GM12872 (cell line): ENCODE results near the gene CTRL.

Source experiments
- TF ChIP-seq, protein P1 (sequence below): IDR thresholded peaks from 3 replicates; pipeline ENCODE4 v1.5.1; 2011; ENCODE audit warnings: low read depth, mild to moderate bottlenecking, low read length, moderate library complexity; ENCODE audit not compliant: insufficient read depth

The CTRL gene

DNA sequence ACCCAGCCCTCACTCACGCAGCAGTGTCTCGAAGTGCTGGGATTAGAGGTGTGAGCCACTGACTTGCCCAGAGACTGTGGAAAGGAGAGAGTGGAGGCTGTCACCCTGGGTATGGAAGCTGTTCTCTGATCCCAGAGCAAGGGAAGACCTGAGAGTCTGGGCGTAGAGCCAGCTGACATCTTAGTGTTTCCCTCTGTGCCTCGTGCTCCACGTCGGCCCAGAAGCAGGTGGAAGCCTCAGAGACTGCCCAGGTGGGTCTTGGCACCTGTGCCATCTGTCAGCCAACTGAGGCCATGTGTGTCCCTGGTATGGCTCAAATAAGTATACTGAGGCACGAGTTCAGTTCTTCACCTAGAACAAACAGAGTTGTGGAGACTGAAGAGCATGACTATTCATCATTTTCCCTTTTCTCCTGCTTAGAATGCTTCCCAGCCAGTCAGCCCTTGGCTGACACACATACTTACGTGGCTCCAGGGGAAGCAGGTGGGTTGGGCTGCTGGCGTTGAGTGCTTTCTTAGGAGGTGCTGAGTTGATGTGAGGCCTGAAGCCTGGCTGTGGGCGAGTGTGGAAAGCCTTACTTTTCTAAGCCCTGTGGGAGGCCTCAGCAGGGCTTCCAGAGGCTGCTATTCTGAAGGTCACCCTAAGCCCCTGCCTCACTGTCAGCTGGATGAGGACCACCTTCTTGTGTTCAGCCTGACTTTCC is 8.1 kb downstream of the CTRL start:
- TF ChIP-seq, protein P1, sequence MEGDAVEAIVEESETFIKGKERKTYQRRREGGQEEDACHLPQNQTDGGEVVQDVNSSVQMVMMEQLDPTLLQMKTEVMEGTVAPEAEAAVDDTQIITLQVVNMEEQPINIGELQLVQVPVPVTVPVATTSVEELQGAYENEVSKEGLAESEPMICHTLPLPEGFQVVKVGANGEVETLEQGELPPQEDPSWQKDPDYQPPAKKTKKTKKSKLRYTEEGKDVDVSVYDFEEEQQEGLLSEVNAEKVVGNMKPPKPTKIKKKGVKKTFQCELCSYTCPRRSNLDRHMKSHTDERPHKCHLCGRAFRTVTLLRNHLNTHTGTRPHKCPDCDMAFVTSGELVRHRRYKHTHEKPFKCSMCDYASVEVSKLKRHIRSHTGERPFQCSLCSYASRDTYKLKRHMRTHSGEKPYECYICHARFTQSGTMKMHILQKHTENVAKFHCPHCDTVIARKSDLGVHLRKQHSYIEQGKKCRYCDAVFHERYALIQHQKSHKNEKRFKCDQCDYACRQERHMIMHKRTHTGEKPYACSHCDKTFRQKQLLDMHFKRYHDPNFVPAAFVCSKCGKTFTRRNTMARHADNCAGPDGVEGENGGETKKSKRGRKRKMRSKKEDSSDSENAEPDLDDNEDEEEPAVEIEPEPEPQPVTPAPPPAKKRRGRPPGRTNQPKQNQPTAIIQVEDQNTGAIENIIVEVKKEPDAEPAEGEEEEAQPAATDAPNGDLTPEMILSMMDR, result no peak

DNA sequence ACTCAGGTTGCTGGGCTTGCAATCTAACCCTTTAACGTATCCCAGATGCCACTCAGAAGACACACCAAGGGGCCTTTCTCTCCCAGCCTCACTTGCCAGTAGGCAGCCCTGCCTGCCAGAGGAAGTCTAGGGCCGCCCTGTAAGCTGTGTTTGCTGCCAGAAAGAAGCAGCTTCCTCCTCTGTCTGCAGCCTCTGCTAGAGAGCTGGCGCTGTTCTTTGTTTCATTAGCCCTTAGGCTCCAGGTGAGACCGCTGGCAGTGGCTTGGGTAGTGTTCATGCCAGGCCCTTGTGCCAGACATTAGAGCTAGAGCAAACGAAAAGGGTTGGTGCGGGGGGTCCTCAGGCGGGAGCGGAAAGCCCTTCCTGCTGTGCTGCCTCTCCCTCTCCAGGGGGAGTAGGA is 8.9 kb downstream of the CTRL start:
- TF ChIP-seq, protein P1, result no peak

DNA sequence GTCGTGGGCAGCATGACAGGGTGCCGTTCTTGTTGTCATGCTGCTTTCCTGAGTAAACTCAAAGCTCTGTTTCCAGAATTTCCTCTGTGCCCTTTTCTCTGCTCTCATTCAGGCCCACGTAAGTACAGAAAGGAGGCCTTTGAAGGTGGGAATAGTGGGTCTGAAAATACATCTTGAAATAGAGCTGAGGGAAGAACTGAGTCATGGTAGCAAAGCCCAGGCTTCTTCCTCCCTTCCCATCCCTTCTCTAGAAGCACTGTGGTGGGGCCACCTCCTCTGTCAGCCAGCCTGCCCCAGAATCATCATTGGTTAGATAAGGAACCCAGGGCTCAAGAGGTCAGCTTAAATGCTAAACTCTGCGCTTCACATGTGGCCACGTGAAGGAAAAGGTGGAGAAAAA is 9.4 kb downstream of the CTRL start:
- TF ChIP-seq, protein P1, result no peak

DNA sequence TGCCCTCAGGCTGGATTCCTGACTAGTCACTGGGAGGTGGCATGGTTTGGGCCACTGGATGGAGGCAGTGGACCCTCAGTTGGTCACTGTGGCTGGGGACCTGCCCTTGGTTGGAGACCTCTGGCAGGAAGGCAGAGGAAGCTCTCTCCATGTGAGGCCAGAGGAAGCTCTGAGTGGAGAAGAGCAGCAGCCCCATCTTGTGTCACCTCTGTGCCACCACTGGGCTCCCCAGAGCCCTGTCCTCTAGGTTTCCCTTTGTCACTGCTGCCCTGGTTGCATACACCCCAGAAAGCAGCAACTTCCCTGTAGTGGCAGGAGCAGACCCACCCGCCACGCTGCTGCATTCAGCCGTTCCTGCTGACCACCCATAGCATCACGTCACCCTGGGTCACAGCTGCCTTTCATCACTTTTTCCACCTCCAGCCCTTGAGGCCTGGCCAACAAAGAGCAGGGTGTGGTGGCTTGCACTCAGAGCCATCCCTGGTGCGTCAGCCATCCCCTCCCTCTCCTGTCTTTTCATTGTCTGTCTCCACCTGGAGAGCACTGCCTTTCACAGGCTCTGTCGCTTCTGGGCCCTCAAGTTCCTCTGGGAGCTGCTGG is 11.9 kb downstream of the CTRL start:
- TF ChIP-seq, protein P1, result 0 out of 3 replicates have a peak, but pooled peaks have one; percentile 13

DNA sequence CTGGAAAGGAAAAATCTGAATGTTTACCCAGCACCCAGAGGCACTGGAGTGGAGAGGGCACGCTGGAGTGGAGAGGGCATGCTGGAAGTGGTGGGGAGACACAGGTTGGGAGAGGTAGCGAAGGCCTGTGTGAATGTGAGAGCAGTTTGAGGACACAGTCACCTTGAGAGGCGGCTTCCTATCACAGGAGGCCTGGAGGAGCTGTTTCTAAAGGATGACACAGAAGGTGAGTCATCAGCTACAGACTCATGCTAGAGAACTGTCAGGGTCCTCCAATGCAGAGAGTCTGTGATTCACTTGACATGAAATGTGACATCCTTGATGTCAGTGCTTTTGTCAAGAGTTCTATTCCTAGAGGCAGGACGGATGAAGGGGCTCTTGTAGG is 13.8 kb downstream of the CTRL start:
- TF ChIP-seq, protein P1, result no peak

DNA sequence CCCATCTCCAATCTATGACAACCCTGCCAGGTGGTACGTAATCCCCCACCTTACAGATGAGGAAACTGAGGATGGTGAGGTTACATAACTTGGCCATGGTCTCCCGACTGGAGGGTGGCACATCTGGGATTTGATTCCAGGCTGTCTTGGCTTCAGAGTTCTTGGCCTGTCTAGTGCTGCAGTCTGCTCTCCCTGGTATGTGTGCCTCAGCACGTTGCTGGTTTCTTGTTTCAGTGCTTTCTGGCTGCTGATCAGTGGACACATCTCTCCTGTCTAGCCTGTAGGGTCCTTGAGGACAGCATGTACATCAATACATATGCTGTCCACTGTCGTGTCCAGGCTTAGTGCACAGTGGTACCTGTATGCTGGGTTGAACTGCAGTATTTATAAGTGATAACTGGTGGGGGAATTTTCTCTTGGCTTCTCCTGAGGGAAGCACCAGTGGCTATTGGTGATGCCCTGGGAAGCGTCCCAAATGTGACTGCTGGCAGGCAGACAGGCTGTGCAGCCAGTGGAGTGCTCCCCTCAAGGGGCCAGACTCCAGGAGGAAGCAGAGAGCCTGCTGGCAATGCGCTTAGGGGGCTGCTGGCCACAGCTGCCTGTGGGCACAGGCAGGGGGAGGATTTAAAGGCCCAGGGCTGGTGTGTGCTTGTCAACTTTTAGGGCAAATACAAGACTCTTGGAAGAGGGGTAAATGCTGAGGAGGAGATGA is 14.4 kb downstream of the CTRL start:
- TF ChIP-seq, protein P1, result no peak
